HFF-Myc (cell line): ENCODE data around the gene PLXNC1.

Experiments used
- DNase-seq: peaks from one replicate; pipeline ENCODE4 v3.0.0-alpha.2; 2011; ENCODE audit warnings: low read depth; ENCODE audit errors: extremely low read depth
- H3K4me3 ChIP-seq: replicated peaks from 2 replicates; pipeline ENCODE4 v1.5.1; 2011; ENCODE audit warnings: low read depth, mild to moderate bottlenecking, control low read depth, low read length
- CTCF ChIP-seq: IDR thresholded peaks from 2 replicates; pipeline ENCODE4 v1.5.1; 2012; ENCODE audit warnings: mild to moderate bottlenecking, low read depth, low read length, control low read depth; ENCODE audit errors: missing control alignments

The PLXNC1 gene

DNA sequence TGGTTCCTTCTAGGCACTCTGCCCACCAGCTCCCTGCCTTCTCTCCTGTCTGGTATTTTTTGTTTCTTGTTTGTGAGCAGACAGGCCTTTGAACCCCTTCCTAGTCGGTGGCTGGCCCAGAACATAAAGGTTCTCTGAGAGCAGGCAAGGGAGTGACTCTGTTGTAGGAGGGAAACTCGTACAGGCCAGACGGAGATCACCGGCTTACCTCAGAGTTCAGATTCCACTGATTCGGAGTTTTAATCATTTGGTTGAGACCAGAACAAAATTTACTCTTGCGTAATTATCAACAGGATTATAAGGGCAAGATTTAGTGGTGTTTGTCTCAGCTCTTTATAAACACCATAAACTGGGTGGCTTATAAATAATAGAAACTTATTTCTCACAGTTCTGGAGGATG lies 128.3 kb downstream of the PLXNC1 start:
- no peak overlapping the region for H3K4me3 ChIP-seq
- no peak for DNase-seq
- no peak for TF ChIP-seq CTCF

DNA sequence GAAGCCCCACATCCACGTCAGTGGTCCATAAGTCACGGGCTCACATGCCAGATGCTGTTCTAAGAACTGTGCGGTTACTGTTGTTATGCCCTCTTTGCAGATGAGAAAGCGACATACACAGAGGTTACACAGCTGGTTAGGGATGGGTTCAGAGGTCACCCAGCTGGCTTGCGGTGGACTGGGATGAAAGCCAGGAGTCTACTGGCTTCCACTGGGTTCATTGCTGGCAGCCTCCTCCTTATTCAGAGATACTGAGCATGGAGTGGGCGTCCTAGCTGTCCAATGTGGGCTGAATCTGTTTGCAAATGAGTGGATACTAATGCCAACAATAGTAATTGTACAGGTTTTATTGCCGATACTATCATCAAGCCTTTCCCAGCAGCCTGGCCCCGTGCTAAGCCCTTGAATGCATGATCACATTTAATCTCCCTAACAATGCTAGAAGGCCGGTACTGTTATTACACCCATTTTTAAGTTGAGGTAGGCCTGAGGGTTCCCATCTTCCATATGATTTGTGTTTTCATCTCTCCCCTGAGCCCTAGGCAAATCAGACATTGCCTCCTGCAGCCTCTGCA lies 129.1 kb downstream of the PLXNC1 start:
- H3K4me3 ChIP-seq, result no peak overlapping the region
- no peak for TF ChIP-seq CTCF
- DNase-seq, result no peak

- TF ChIP-seq CTCF, result no peak
- DNase-seq, result no peak
Measured at GRCh38 chr12:94280063-94280462, 131.7 kb downstream of the PLXNC1 start.

GRCh38 chr12:94282675-94283074 lies 134.3 kb downstream of the PLXNC1 start:
- no peak overlapping the region for H3K4me3 ChIP-seq
- no peak for DNase-seq
- TF ChIP-seq CTCF, result no peak

More at GRCh38 chr12:94280063-94280462, 131.7 kb downstream of the PLXNC1 start:
- no peak overlapping the region for H3K4me3 ChIP-seq

DNA sequence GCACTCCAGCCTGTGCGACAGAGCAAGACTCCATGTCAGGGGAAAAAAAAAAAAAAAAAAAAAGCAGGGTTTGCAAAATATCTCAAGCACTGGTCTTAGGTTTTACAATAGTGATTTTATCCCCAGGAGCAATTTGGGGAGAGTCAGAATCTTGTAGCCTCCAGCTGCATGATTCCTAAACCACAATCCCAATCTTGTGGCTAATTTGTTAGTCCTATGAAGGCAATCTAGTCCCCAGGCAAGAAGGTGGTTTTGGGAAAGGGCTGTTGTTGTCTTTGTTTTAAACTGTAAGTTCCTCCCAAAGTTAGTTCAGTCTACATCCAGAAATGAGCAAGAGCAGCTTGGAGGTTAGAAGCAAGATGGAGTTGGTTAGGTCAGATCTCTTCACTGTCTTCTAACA lies 135.7 kb downstream of the PLXNC1 start:
- no peak for DNase-seq
- TF ChIP-seq CTCF, result no peak

GRCh38 chr12:94284859-94285258 lies 136.5 kb downstream of the PLXNC1 start:
- no peak overlapping the region for H3K4me3 ChIP-seq
- TF ChIP-seq CTCF, result no peak
- no peak for DNase-seq

More for the DNA sequence above, 135.7 kb downstream of the PLXNC1 start:
- H3K4me3 ChIP-seq, result no peak overlapping the region
